D721Med (cell line): ENCODE results near the gene ENPP3.

Experiments used
- DNase-seq: peaks from one replicate; pipeline ENCODE4 v3.0.0; 2011; ENCODE audit warnings: low spot score; ENCODE audit not compliant: insufficient read length
- FAIRE-seq: peaks from 2 replicates; lab custom pipeline; 2011; peaks lifted over from hg19 to GRCh38; lab: Jason Lieb, UNC
- CTCF ChIP-seq: IDR thresholded peaks from 2 replicates; pipeline ENCODE4 v1.5.1; 2012; ENCODE audit warnings: mild to moderate bottlenecking, control low read depth; ENCODE audit not compliant: insufficient read depth; ENCODE audit errors: missing control alignments

The ENPP3 gene

DNA sequence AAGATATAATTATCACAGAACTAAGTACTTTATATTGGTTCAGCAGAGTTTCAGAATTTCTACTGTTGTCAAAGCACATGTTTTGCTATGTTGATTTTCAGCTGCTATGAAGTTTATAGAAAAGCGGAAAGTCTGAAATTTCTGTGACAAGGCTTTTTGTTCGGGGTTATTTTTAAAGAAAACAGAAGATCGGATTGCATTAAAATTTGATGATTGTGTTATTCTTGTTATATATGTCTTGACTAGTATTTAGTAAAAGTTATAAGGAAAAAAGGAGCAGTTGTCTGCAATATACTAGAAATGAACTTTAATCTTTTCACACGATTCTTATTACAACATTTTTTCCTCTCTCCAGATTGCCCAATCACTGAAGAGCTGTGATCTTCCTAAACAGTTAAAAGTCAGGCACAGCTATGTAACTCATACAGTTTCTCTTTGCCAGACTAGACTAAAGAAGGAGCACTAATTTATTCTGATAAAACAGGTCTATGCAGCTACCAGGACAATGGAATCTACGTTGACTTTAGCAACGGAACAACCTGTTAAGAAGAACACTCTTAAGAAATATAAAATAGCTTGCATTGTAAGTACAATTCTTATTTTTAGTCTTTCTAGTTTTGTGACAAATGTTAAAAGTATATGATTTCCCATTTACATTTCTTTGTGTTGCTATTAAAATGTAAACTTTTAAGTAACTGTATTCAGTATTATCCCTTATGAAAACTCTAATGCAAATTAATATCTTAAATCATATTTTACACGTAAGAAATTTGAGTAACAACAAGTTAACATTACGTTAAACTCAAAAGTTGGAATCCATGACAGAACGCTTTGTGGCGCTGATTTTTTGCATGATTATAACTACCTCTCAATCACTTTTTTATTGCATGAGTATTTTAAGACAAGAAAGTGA, at the start of gene ENPP3:
ENPP3 (plus strand) TSS at position 423 of the 913 bp plus-strand sequence; CDS start at position 506, 83 bp downstream.
- DNase-seq (no peak), FAIRE-seq (no peak)
- TF ChIP-seq CTCF = no peak

GRCh38 chr6:131587909-131588308, 49.2 kb upstream of the ENPP3 start:
- no peak for FAIRE-seq
- no peak for DNase-seq
- TF ChIP-seq CTCF = no peak

DNA sequence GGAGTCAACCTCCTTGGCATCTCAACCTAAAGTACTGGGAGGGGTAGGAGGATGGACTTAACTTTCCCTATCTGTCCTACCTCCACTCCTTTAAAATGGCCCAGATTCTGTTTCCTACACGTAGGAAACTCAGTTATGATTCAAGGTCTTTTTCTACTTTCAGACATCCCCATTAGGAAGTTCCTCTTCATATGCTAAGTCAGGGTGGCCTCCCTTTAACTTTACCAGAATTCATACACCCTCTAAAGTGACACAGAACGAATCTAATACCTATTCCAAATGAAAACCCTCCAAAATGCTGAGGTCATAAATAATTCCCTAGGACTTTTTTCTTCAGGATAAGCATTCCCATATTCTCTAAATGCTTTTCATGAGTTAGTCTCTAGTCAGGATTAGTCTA, 48.5 kb upstream of the ENPP3 start:
- no peak for FAIRE-seq
- no peak for DNase-seq
- no peak for TF ChIP-seq CTCF

DNA sequence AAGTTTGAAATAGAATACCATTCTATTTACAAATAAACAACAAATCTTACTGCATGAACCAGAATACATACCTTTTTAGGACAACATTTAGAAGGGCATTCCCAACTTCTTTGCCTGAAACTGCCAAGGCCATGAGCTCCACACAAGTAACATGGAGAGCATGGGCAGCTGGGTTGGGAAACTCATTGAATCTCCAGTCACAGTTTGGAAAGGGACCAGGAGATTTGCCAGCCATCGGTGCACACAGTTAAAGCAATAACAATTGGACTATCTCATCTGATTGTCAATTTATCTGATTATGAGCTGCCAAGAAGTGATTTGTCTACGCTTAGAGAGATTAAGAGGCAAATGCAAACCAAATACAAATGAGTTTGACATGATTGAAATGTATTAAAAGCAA, 44.2 kb upstream of the ENPP3 start:
- FAIRE-seq = no peak

DNA sequence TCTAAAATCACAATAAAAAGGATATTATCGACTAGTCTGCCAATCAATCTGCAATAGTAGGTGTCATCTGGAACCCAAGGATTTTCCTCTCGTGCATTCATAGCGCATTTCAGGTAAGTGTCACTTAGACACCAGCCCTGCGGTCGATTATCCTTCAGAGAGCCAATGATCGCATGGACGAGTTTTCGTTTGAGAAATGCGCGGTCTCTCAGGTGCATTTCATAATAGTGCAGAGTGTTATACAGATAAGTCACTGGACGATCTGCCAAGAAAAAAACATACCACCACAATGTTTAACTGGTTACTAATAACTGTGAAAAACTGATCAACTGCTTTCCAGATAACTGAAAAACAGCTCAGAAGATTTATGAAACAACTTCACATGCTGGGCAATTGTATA, 43.0 kb upstream of the ENPP3 start:
- TF ChIP-seq CTCF = no peak
- DNase-seq (no peak), FAIRE-seq (no peak)

More for the DNA sequence above, 44.2 kb upstream of the ENPP3 start:
- no peak for DNase-seq
- no peak for TF ChIP-seq CTCF

DNA sequence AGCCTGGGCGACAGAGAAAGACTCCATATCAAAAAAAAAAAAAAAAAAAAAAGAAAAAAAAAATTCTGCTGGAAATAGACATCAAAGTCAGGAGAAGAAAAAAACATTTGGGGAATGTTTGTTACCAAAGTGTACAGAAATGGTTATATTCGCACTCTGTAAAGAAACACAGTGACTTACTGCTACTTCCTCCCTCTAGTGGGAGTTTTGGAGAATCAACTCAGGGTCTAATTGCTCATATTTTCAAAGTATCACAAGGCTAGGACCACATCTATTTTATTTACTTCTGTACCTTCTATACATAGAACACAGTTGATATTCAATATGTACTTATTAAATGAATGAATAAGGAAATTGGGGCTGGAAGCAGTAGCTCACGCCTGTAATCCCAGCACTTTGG, 39.7 kb upstream of the ENPP3 start:
- no peak for TF ChIP-seq CTCF
- FAIRE-seq (no peak), DNase-seq (no peak)

- no peak for TF ChIP-seq CTCF
- FAIRE-seq = no peak
- DNase-seq = no peak
Measured at GRCh38 chr6:131600716-131601115, 36.4 kb upstream of the ENPP3 start.
